ENCODE results near the gene RNF26. TPM values are rescaled to one million over a fixed set of nuclear protein-coding genes. Genes with fewer than 3 reads are reported as not detected.

RNF26 gene
- total and polyA plus RNA-seq, 2 of the 13 experiments (the other 11 are each of a cell fraction or from before 2014, with no cell fraction given): 11.9 to 26.3 TPM

DNA sequence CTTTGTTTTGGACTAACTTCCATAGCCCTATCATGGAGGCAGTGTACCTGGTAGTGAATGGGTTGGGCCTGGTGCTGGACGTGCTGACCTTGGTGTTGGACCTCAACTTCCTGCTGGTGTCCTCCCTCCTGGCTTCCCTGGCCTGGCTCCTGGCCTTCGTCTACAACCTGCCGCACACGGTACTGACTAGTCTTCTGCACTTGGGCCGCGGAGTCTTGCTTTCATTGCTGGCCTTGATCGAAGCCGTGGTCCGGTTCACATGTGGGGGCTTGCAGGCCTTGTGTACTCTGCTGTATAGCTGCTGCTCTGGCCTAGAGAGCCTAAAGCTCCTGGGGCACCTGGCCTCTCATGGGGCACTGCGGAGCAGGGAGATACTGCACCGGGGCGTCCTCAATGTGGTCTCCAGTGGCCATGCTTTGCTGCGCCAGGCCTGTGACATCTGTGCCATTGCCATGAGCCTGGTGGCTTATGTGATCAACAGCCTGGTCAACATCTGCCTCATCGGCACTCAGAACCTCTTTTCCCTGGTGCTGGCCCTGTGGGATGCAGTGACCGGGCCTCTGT is 846 bp downstream of the RNF26 start (continued):
- TF ChIP-seq MZF1 (CRISPR knock-in tag; IDR thresholded peaks at IDR 0.05; ENCODE audit: borderline replicate concordance) (no peak), ZNF790 (CRISPR knock-in tag; IDR thresholded peaks at IDR 0.05; ENCODE audit: borderline replicate concordance) (no peak), ZNF766 (CRISPR knock-in tag; IDR thresholded peaks at IDR 0.05; ENCODE audit: borderline replicate concordance) (no peak), ZBTB38 (CRISPR knock-in tag; IDR thresholded peaks at IDR 0.05) (peak; percentile 26; the same call in 1 of the 2 replicates)
- TF ChIP-seq, protein P1, sequence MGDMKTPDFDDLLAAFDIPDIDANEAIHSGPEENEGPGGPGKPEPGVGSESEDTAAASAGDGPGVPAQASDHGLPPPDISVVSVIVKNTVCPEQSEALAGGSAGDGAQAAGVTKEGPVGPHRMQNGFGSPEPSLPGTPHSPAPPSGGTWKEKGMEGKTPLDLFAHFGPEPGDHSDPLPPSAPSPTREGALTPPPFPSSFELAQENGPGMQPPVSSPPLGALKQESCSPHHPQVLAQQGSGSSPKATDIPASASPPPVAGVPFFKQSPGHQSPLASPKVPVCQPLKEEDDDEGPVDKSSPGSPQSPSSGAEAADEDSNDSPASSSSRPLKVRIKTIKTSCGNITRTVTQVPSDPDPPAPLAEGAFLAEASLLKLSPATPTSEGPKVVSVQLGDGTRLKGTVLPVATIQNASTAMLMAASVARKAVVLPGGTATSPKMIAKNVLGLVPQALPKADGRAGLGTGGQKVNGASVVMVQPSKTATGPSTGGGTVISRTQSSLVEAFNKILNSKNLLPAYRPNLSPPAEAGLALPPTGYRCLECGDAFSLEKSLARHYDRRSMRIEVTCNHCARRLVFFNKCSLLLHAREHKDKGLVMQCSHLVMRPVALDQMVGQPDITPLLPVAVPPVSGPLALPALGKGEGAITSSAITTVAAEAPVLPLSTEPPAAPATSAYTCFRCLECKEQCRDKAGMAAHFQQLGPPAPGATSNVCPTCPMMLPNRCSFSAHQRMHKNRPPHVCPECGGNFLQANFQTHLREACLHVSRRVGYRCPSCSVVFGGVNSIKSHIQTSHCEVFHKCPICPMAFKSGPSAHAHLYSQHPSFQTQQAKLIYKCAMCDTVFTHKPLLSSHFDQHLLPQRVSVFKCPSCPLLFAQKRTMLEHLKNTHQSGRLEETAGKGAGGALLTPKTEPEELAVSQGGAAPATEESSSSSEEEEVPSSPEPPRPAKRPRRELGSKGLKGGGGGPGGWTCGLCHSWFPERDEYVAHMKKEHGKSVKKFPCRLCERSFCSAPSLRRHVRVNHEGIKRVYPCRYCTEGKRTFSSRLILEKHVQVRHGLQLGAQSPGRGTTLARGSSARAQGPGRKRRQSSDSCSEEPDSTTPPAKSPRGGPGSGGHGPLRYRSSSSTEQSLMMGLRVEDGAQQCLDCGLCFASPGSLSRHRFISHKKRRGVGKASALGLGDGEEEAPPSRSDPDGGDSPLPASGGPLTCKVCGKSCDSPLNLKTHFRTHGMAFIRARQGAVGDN (CRISPR knock-in tag; IDR thresholded peaks at IDR 0.05): peak; percentile 56
- TF ChIP-seq, protein P2, sequence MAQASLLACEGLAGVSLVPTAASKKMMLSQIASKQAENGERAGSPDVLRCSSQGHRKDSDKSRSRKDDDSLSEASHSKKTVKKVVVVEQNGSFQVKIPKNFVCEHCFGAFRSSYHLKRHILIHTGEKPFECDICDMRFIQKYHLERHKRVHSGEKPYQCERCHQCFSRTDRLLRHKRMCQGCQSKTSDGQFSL (CRISPR knock-in tag; IDR thresholded peaks at IDR 0.05): no peak
